HepG2 (cell line): ENCODE measurements around the gene PPP2R5C. TPM values are rescaled to one million over a fixed set of nuclear protein-coding genes. Genes with fewer than 3 reads are reported as not detected.

Experiments used
- ATAC-seq: fragments of 200-7000 bp; cut with Tn5 transposase; 3 replicates; pipeline ENCODE4 v1.9.1; 2020; ENCODE audit warnings: mild to moderate bottlenecking, moderate library complexity
- BruUV-seq: library from RNA; stranded (reverse); fragments of 400-500 nt; replicated peaks from 2 replicates; lab custom pipeline; 2021; lab: Mats Ljungman, UMichigan
- CTCF ChIA-PET: fragments of 300-600 bp; formaldehyde crosslinking; extraction: SDS; loops from one replicate; lab custom pipeline; 2021; ENCODE audit warnings: low total read pairs, inconsistent platforms, low intra/inter-chr PET ratio; lab: Yijun Ruan, JAX
- POLR2A ChIA-PET: fragments of 350-600 bp; sonication (Branson Sonifier 250); formaldehyde crosslinking; loops from one replicate; lab custom pipeline; 2020; ENCODE audit warnings: antibody characterized with exemption, inconsistent platforms; lab: Yijun Ruan, JAX
- DNase-seq: peaks from one replicate; pipeline ENCODE4 v3.0.0-alpha.2; 2015; ENCODE audit warnings: low spot score
- FAIRE-seq: peaks from 3 replicates; lab custom pipeline; 2011; peaks lifted over from hg19 to GRCh38; lab: Jason Lieb, UNC
- H2AFZ ChIP-seq: one replicate; pipeline ENCODE4 v1.6.1; 2011; ENCODE audit warnings: low read length, inconsistent platforms
- H3K27ac ChIP-seq: fragments of 300-600 bp; 3 replicates; pipeline ENCODE4 v1.8.0; 2011; ENCODE audit warnings: mixed run types, mild to moderate bottlenecking, mixed read lengths, low read length, inconsistent platforms; ENCODE audit not compliant: insufficient read depth; ENCODE audit errors: extremely low read length
- H3K27me3 ChIP-seq, 2 experiments: fragments of 200-600 bp in 1 of 2; 2 replicates in 1 of 2; 3 replicates in 1 of 2; pipeline versions ENCODE4 v1.6.0 to v1.8.0; 2011; ENCODE audit warnings: low read length in 2 of 2, mild to moderate bottlenecking in 2 of 2, moderate library complexity in 2 of 2, inconsistent platforms in 1 of 2; ENCODE audit not compliant: insufficient read depth in 2 of 2, control insufficient read depth in 1 of 2
- H3K36me3 ChIP-seq, 2 experiments: fragments of 200-600 bp in 1 of 2; replicated peaks in 1 of 2; 2 replicates in 1 of 2; 3 replicates in 1 of 2; pipeline versions ENCODE4 v1.5.1 to v1.8.0; 2011; ENCODE audit warnings: low read length in 2 of 2, inconsistent platforms in 1 of 2; ENCODE audit not compliant: insufficient read depth in 2 of 2, control insufficient read depth in 1 of 2
- H3K4me1 ChIP-seq: 2 replicates; pipeline ENCODE4 v1.5.1; 2012; ENCODE audit warnings: low read length, inconsistent platforms; ENCODE audit not compliant: insufficient read depth
- H3K4me2 ChIP-seq: 2 replicates; pipeline ENCODE4 v1.6.0; 2011; ENCODE audit warnings: low read depth, low read length, inconsistent platforms
- H3K4me3 ChIP-seq, 3 experiments: fragments of 200-600 bp in 1 of 3; sonication (generic), shearing (Covaris generic) in 1 of 3; replicated peaks in 1 of 3; 2 replicates each; pipeline ENCODE4 v1.5.1; 2011 to 2016; ENCODE audit warnings: low read length in 3 of 3, inconsistent platforms in 2 of 3, low read depth in 2 of 3, mild to moderate bottlenecking in 2 of 3, control low read depth in 1 of 3, mixed read lengths in 1 of 3; ENCODE audit not compliant: insufficient read depth in 1 of 3
- H3K79me2 ChIP-seq: one replicate; pipeline ENCODE4 v1.6.1; 2011; ENCODE audit warnings: low read length, inconsistent platforms; ENCODE audit not compliant: insufficient read depth
- H3K9ac ChIP-seq: 2 replicates; pipeline ENCODE4 v1.6.0; 2011; ENCODE audit warnings: mild to moderate bottlenecking, low read depth, low read length, inconsistent platforms; ENCODE audit not compliant: insufficient read depth
- H3K9me3 ChIP-seq: 2 replicates; pipeline ENCODE4 v1.5.1; 2012; ENCODE audit warnings: mild to moderate bottlenecking, low read length
- H4K20me1 ChIP-seq: 2 replicates; pipeline ENCODE4 v1.6.0; 2011; ENCODE audit warnings: inconsistent platforms, mild to moderate bottlenecking, low read length, moderate library complexity; ENCODE audit not compliant: insufficient read depth
- AGO1 ChIP-seq: fragments of 200-400 bp; formaldehyde crosslinking; IDR thresholded peaks from 2 replicates; pipeline ENCODE4 v1.6.1; 2017; ENCODE audit warnings: mild to moderate bottlenecking, low read depth, low read length, moderate library complexity; ENCODE audit not compliant: poor library complexity, severe bottlenecking
- FOXJ3 ChIP-seq: sonication (generic); formaldehyde crosslinking; IDR thresholded peaks from 2 replicates; pipeline ENCODE4 v1.4.0; 2020; ENCODE audit warnings: missing genetic modification reagents, mild to moderate bottlenecking, borderline replicate concordance
- KLF13 ChIP-seq: sonication (generic); formaldehyde crosslinking; IDR thresholded peaks from 2 replicates; pipeline ENCODE4 v1.4.0; 2020; ENCODE audit warnings: mild to moderate bottlenecking, missing genetic modification reagents
- MAFG ChIP-seq: sonication (generic); formaldehyde crosslinking; IDR thresholded peaks from 2 replicates; pipeline ENCODE4 v1.5.1; 2020; ENCODE audit warnings: mild to moderate bottlenecking, missing genetic modification reagents
- NFIB ChIP-seq: sonication (generic); formaldehyde crosslinking; IDR thresholded peaks from 2 replicates; pipeline ENCODE4 v1.9.0; 2021; ENCODE audit warnings: missing genetic modification reagents, mild to moderate bottlenecking, borderline replicate concordance
- POLR2A ChIP-seq, 2 experiments: IDR thresholded peaks; 2 replicates each; pipeline ENCODE4 v1.6.1; 2011; ENCODE audit warnings: low read depth in 2 of 2, low read length in 2 of 2, mild to moderate bottlenecking in 1 of 2, moderate library complexity in 1 of 2; ENCODE audit not compliant: insufficient read depth in 1 of 2
- ZNF543 ChIP-seq: sonication (generic); formaldehyde crosslinking; IDR thresholded peaks from 2 replicates; pipeline ENCODE4 v1.4.0; 2020; ENCODE audit warnings: mild to moderate bottlenecking, missing genetic modification reagents
- ZNF720 ChIP-seq: sonication (generic); formaldehyde crosslinking; IDR thresholded peaks from 2 replicates; pipeline ENCODE4 v1.4.0; 2020; ENCODE audit warnings: missing genetic modification reagents
- ZNF773 ChIP-seq: sonication (generic); formaldehyde crosslinking; IDR thresholded peaks from 2 replicates; pipeline ENCODE4 v1.4.0; 2020; ENCODE audit warnings: missing genetic modification reagents, borderline replicate concordance
- ZNF784 ChIP-seq: sonication (generic); formaldehyde crosslinking; IDR thresholded peaks from 2 replicates; pipeline ENCODE4 v1.5.1; 2020; ENCODE audit warnings: missing genetic modification reagents, mild to moderate bottlenecking, borderline replicate concordance
- WGBS: methylation state at CpG from one replicate; pipeline ENCODE4 v1.1.6; 2017; ENCODE audit warnings: low lambda C conversion rate; 5-methylcytosine and 5-hydroxymethylcytosine counted together
- in situ Hi-C: cut with HindIII; loops from 2 replicates; pipeline ENCODE4 v1.10.0; 2017; ENCODE audit warnings: low pct_unique_long_range_greater_than_20kb; ENCODE audit not compliant: extremely low pct_ligation_motif_present
- intact Hi-C: fragments of 100-400 bp; cut with micrococcal nuclease; formaldehyde crosslinking; loops from one replicate; pipeline ENCODE4 v1.10.0; 2022; ENCODE audit not compliant: unreplicated experiment
- polyA plus RNA-seq, 8 experiments: library from polyadenylated mRNA; depleted of rRNA in 3 of 8; stranded (reverse) in 7 of 8; unstranded in 1 of 8; fragments of >200 nt; fragmentation: Illumina TruSeq in 4 of 8; extraction: Trizol in 4 of 8; gene quantifications; 2 replicates each; pipeline versions ENCODE4 v1.2.1 to v1.2.3, GENCODE V29; 2011 to 2016; ENCODE audit warnings: low read depth in 4 of 8, missing spikeins in 1 of 8, mixed read lengths in 1 of 8; ENCODE audit not compliant: insufficient read depth in 1 of 8
- total RNA-seq, 5 experiments: library from RNA; depleted of rRNA; stranded (reverse); fragments of >200 nt; fragmentation: Illumina TruSeq; extraction: Trizol; gene quantifications; 2 replicates each; pipeline ENCODE4 v1.2.3, GENCODE V29; 2016; ENCODE audit warnings: low read depth in 1 of 5

PPP2R5C gene
- total and polyA plus RNA-seq, 2 of the 13 experiments (the other 11 are each of a cell fraction or from before 2014, with no cell fraction given) = 74.3 to 78.5 TPM

GRCh38 chr14:101917413-101918017 lies 156.0 kb downstream of the PPP2R5C start:
- H3K9me3 ChIP-seq = no peaks in the 10 kb centered on the region
- intact Hi-C loops = no loop called here
- ATAC-seq (peak; percentile 44), FAIRE-seq (no peak)
- H3K9ac ChIP-seq = no peak overlapping the region
- no peak overlapping the region for H3K4me3 ChIP-seq
- no peak overlapping the region for H2AFZ ChIP-seq
- H3K79me2 ChIP-seq = no peaks in the 10 kb centered on the region
- peaks cover 1 to 19% of the 10 kb centered on the region in 2 experiments; a peak in 3 of 5 replicates for H3K36me3 ChIP-seq
- no peak overlapping the region for H3K27ac ChIP-seq
- POLR2A ChIA-PET = no interaction called here
- WGBS = 94% methylated on average over 11 of the region's 17 CpGs
- TF ChIP-seq ZNF543 (no peak), FOXJ3 (no peak), ZNF784 (no peak), AGO1 (no peak), NFIB (CRISPR knock-in tag) (no peak), POLR2A (IDR thresholded peaks at IDR 0.05; ENCODE audit: insufficient read depth in 1 of 2, low read depth in 2 of 2, low read length in 2 of 2) (no peak), KLF13 (CRISPR knock-in tag) (no peak), MAFG (CRISPR knock-in tag) (no peak), ZNF773 (CRISPR knock-in tag) (no peak), ZNF720 (no peak)
- TF ChIP-seq, all 625 proteins: peak for 0
- Histone ChIP-seq H3K4me1 (no peaks in the 10 kb centered on the region), H3K4me2 (no peak overlapping the region), H3K27me3 (no peaks in the 10 kb centered on the region), H4K20me1 (no peaks in the 10 kb centered on the region)
- no TSS peak for BruUV-seq
- in situ Hi-C loops = no loop called here
- CTCF ChIA-PET = no interaction called here
- DNase-seq = no peak
